HL-60 (cell line): ENCODE results near the gene NOCT.
"Not testable (repeated sequence)": the region's sequence is repeated elsewhere in the genome, so short reads cannot be mapped to it uniquely, and the experiment has no call there.

ENCODE experiments used
- DNase-seq, 2 experiments: peaks; one replicate each; pipeline ENCODE4 v3.0.0-alpha.2; 2010 to 2020; ENCODE audit warnings: low read depth in 1 of 2, low spot score in 1 of 2
- H3K27ac ChIP-seq: fragments of 250-450 bp; sonication (Bioruptor Pico); replicated peaks from 2 replicates; pipeline ENCODE4 v1.5.1; 2020; ENCODE audit warnings: mild to moderate bottlenecking, moderate library complexity
- H3K27me3 ChIP-seq: fragments of 250-450 bp; sonication (Bioruptor Pico); 2 replicates; pipeline ENCODE4 v1.5.1; 2021; ENCODE audit warnings: mild to moderate bottlenecking, moderate library complexity; ENCODE audit not compliant: insufficient read depth, poor library complexity, severe bottlenecking
- H3K4me3 ChIP-seq: replicated peaks from 2 replicates; pipeline ENCODE4 v1.5.1; 2011; ENCODE audit warnings: mild to moderate bottlenecking, control low read depth, low read length; ENCODE audit not compliant: insufficient read depth
- CTCF ChIP-seq: IDR thresholded peaks from one replicate; pipeline ENCODE4 v1.5.1; 2011; ENCODE audit warnings: low read length, control low read depth, inconsistent platforms; ENCODE audit not compliant: insufficient read depth
- GABPA ChIP-seq: IDR thresholded peaks from 2 replicates; pipeline ENCODE4 v1.6.1; 2012; ENCODE audit warnings: low read depth
- POLR2AphosphoS5 ChIP-seq: IDR thresholded peaks from 2 replicates; pipeline ENCODE4 v1.6.1; 2012; ENCODE audit warnings: low read depth
- REST ChIP-seq: IDR thresholded peaks from 2 replicates; pipeline ENCODE4 v1.6.1; 2012; ENCODE audit warnings: low read depth; ENCODE audit not compliant: insufficient replicate concordance
- SPI1 ChIP-seq: IDR thresholded peaks from 2 replicates; pipeline ENCODE4 v1.6.1; 2012; ENCODE audit warnings: low read depth, mild to moderate bottlenecking, borderline replicate concordance

NOCT gene

DNA sequence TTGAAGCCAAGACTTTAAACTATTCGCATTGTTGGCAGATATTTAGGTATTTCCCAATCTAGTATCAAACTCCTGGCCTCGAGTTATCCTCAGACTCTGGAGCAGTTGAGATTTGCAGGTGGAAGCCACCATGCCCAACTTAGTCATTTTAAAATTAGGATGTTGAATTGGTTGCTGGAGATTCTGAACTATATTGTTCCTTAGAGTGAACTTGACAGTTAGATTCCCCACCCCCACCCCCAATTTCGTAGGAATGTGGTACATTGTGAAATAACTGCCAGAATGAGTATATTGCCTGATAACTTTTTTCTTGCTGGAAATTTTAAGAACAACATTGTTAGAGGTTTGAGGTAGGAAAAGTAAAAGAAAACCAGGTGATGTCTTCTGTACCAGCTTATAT lies 2.3 kb downstream of the NOCT start:
- H3K27ac ChIP-seq, result peak overlapping the region; percentile 99
- no peak for TF ChIP-seq REST
- TF ChIP-seq POLR2AphosphoS5, result no peak
- no peak for TF ChIP-seq SPI1
- TF ChIP-seq GABPA, result no peak
- no peak for TF ChIP-seq CTCF
- no peaks in the 10 kb centered on the region for H3K27me3 ChIP-seq
- H3K4me3 ChIP-seq, result peak overlapping the region; percentile 59
- DNase-seq, result no peak

- DNase-seq, result no peak
- H3K27ac ChIP-seq, result peak overlapping the region; percentile 99
- no peak for TF ChIP-seq GABPA
- peak; percentile 14; the same call in 1 of the 2 replicates for TF ChIP-seq SPI1
- peak overlapping the region; percentile 59 for H3K4me3 ChIP-seq
- no peaks in the 10 kb centered on the region for H3K27me3 ChIP-seq
Observed at GRCh38 chr4:139018501-139018900, 2.9 kb downstream of the NOCT start.

GRCh38 chr4:139018971-139019758 lies 3.6 kb downstream of the NOCT start:
- no peak for TF ChIP-seq REST
- no peak for DNase-seq
- peak overlapping the region; percentile 99 for H3K27ac ChIP-seq
- no peaks in the 10 kb centered on the region for H3K27me3 ChIP-seq
- peak overlapping the region; percentile 59 for H3K4me3 ChIP-seq

GRCh38 chr4:139020384-139020783 lies 4.8 kb downstream of the NOCT start:
- no peak overlapping the region for H3K27ac ChIP-seq

GRCh38 chr4:139021071-139021470 lies 5.5 kb downstream of the NOCT start:
- H3K4me3 ChIP-seq, H3K27me3 ChIP-seq, DNase-seq, H3K27ac ChIP-seq: not testable (repeated sequence)

More at GRCh38 chr4:139020384-139020783, 4.8 kb downstream of the NOCT start:
- no peak overlapping the region for H3K4me3 ChIP-seq
- H3K27me3 ChIP-seq, result no peaks in the 10 kb centered on the region
- TF ChIP-seq GABPA, result no peak
- no peak for DNase-seq

DNA sequence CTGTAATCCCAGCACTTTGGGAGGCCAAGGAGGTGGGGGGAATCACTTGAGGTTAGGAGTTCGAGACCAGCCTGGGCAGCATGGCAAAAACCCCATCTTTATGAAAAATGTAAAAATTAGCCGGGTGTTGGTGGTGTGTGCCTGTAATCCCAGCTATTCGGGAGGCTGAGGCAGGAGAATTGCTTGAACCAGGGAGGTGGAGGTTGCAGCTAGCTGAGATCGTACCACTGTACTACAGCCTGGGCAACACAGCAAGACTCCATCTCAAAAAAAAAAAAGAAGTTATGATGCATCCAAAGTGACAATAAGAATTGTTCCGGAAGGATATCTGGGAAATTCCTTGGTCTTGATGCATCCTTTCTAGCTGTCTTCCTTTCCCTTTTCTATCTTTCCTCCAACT lies 7.3 kb downstream of the NOCT start:
- H3K27me3 ChIP-seq, result no peaks in the 10 kb centered on the region
- H3K4me3 ChIP-seq, result no peak overlapping the region
- DNase-seq, result no peak
- H3K27ac ChIP-seq, result no peak overlapping the region
- no peak for TF ChIP-seq CTCF
- no peak for TF ChIP-seq POLR2AphosphoS5
- TF ChIP-seq GABPA, result no peak
- TF ChIP-seq REST, result no peak
- TF ChIP-seq SPI1, result no peak
